NCI-H524 treated with DMSO at 0.1 percent for 48 hours (cell line): Measurements from ENCODE around the gene CTNNA3.

Experiments used
- DNase-seq: peaks from one replicate; lab custom pipeline; 2025; lab: John Stamatoyannopoulos, UW

Gene CTNNA3

DNA sequence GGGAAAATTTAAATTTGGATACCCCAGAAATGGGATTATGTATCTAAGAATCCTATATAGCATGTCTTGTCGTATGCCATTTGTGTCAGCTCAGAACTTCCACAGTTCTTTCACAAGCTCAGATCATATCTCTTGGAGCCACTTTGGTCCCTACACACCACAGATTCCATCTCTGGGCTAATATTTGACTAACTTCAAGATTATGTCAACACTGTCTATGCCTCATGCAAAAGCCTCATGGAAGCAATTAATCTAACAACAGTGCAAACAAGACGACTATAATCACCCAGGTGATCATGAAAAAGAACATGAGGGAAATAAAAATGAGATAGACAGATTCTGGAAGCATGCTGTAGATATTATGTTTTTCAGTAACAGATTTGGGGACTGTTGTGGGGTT, 581.0 kb downstream of the CTNNA3 start:
- DNase-seq = no peak

DNA sequence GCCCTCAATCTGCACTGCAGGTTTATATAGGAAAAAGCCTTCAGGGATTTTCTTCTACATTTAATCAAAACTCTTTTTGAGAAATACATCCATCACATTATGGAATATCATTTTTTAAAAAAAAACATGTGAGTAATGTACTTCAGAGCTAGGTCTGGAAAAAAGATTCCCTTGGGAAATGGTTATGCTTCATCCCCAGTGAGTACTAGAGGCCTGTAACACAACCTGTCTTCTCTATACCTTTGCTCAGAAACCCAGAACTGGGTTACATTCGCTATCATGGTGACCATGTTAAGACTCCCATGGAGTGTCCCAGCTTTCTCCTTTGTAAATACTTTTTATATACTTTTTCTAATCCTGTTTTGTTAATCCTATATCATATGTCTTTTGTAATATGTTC, 583.2 kb downstream of the CTNNA3 start:
- DNase-seq = no peak

DNA sequence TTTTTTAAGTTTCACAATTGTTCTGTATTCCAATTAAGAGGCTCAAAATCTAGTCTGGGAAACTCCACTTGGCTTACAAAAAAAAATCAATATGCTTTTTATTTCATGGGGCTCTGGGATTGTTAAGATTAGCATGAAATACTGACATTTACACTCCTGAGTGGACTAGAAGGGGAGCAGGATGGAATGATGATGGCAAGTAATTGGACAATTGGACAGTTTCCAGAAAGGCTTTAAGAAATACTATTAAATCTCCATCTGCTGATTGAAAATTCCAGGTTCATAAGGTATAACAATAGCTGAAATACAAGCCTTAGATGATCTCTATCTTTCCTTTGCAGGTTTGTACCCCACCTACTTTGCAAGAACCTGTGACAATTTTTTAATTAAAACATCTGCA, 585.7 kb downstream of the CTNNA3 start:
- peak; percentile 35 for DNase-seq

DNA sequence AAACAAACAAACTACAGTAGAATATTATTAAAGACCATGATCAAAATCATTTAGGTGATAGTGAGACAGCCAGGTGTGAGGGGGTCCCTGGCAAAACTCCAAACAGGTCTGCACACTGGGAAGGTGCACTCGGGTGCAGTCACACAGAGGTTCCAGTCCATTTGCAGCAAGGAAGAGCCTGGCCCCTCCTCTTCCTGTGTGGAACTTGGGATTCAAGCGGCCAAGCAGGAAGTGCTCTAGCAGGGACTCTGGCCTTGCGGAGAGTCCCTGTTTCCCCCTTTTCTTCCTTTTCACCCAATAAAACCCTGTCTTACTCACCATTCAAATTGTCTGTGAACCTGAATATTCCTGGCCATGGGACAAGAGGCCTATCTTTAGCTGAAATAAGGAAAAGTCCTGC, 588.3 kb downstream of the CTNNA3 start:
- no peak for DNase-seq

DNA sequence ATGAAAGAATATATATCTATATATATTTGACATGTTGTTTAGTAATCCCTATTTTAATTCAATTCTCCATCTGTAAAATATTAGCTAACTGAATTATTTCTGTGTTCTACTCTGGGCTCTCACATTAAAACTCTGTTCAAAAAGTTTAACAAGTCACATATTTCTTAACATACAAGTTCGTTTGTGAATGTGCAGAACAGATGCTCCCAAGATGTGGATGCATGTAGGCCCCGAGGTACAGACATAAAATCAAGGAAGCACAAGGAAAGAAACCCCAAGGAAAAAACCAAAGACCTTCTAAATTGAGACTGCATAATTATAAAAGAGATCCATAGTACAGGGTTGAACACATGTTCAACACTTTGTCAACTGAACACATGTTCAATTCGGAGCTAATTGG, 595.0 kb downstream of the CTNNA3 start:
- no peak for DNase-seq

DNA sequence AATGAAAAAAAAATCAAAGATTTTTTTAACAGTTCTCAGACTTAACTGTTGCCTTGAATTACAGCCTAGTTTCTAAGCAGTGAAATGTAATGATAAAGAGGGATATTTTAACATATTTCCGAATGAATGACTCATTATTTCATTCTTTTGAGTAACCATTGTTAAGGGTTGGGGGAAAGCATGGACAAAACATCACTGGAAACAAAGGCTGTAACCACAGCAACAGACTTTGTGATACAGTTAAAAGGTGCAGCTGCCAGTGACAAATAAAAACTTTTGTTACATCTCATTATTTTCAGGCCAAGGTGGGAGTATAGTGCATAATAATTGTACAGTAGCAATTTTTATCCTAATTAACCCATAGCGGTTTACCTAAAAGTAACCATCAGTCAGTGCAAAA, 597.5 kb downstream of the CTNNA3 start:
- no peak for DNase-seq

DNA sequence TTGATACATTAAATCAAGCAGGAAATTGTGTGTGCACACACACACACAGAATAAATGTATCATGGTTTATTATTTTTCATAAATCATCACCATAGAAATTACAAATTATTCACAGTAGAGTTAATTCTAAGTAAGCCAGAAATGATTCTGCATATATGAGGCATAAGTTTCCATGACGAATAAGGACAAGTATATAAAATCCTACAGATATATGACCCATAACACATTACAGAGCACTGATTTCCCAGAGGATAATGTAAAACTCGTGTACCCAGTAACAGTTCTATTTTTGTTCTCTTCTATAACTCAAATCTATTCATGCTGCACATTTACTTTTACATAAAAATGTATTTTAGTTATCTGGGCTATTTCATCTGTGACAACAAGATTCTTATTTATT, 600.5 kb downstream of the CTNNA3 start:
- DNase-seq = no peak

DNA sequence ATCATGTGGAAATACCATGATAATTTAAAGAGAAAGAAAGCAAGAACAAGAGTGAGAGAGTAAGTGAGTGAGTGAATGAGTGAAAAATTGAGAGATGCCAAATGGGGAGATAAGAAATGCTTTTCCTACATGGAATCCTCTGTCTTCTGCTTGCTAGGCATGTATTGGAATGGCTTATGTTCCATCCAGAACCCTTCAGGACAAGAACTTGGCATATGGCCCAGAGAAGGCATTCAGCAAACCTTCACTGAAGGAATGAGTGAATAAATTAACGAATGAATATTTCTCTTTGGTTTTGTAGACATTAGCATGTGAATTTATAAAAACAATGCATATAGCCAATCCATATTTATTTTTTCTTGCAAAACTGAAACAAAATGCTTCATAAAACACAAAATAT, 608.0 kb downstream of the CTNNA3 start:
- DNase-seq = no peak

DNA sequence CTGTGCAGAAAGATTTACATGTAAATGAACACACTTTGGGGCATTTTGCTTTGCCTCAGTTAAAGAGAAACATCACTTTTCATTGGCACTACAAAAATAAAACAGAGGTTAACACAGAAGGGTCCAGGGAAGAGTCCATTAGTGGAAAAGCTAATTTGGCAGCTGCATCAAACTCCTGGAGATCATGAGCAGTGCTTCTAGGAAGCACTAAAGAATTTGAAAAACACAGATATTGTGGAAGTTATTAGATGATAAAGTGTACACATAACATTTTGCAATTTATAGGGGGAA, 608.9 kb downstream of the CTNNA3 start:
- no peak for DNase-seq

DNA sequence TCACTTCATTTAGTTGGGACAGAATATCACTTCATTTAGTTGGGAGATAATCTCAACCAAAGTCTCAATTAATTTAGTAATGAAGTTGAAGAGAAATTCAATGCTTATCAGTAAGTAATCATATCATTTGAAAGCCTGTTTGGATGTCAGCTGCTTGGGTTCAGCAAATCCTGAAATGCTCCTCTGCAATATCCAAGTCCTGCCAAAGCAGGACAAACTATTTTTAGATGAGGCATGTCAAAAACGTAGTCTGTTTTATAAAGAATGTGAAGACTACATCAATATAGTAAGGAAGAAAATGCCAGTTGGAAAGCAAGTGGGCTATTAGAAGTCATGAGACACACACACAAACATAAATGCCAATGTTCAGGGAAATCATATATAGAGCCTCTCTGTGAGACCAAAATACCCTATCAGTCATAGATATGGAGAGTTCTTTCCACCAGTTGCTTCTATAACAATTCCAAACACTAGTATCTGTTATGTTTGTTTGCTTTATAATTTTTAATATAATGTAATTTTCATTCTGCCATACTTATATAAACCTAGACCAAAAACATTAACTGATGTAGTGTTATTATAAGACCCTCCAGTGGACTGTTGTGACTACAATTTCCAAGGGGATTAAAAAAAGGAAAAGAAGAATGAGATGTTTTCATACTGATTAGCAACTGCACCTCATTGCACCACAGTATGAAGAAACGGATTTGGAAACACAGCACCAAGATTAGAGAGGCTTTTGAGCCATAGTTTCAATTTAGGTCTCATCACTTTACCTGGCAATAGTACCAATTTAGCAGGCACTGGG, 609.5 kb downstream of the CTNNA3 start:
- no peak for DNase-seq

DNA sequence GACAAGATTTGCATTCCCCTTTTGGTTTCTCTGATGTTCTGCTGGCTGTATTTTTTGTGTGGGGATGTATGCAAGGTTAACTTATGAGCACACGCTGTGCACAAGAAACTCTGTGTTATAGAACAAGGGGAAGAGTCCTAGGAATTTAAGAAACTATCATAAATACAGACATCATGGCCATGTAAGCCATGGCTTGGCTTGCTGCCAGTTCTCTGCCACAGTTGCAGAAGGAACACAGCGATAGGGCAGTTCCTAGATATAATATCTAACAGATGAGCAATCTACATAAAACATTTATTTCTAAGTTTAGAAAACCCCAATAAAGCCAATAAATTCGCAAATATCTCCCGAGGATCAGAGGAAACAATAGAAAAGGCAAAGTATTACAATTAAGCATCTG, 616.9 kb downstream of the CTNNA3 start:
- DNase-seq = no peak

DNA sequence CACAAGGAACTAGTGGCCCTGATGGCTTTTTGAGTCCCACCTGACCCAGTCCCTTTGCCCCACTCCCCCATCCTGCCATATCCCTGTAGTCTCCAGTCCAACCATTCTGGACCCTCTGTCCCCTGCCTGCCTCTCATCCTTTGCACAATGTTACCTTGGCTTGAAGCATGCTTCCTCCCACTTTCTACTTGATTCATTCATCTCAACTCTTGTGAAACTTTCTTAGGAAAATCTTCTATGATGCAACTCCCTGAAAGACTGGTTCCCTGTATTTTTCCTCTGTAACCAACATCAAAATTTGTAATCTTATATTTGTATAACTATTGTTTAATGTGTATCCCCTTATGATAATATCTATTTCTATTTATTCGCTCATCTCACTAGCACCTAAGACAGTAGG, 618.6 kb downstream of the CTNNA3 start:
- no peak for DNase-seq

DNA sequence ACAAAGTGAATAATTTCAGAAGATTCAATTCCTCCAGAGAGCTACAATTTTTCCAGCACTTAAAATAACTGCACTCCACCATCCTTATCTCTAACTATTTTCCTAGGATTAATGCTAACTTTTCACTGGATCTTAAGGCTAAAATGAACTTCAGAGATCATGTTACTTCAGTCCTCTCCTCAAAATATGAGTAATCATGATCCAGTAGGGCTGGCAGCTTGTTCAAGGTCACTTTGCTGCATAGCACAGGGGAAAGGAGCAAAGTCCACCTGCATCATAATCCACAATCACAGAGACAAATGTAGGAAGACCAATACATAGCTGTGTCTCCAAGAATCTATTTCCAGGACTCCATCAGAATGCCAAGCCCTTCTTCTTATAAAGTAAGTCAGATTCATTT, 619.9 kb downstream of the CTNNA3 start:
- DNase-seq = no peak

DNA sequence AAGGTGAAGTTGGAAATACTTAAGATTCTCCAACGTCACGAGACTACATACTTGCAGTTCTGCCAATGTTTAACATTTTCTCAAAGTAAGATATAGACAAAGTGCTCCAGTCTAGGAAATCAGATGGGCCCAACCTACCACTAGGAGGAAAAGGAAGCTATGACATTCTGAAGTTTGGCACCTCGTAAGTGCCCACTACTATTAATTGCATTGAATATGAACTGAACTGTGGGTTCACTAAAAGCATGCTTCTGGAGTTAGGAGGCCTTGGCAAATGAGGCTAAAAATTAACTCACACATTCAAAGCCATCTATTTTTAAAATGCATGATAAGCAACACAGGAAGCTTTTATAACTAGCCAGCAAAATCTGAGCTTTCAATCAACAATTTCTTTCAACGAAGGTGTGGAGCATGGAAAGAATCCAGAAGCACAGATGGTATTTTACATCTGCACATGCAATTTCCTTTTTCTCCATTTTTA, 620.5 kb downstream of the CTNNA3 start:
- no peak for DNase-seq

DNA sequence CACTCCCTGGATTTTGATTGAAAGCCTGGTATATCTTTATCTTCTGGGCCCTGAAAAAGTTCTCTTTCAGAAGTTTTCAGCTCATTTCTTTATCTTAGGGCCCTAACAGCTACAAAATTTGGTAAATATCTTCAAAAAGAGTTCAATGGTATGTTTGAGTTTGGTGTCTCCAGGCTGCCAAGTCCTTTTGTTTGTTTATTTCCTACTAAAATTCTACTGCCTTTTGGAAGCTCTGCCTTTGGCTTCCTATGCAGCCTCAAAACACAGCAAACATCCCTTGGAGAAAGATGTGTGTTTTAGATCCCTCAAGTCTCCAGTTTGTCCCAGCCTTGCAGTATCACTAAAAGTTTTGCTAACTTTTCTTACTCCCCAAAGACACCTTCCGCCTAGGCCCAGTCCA, 623.3 kb downstream of the CTNNA3 start:
- DNase-seq = no peak

DNA sequence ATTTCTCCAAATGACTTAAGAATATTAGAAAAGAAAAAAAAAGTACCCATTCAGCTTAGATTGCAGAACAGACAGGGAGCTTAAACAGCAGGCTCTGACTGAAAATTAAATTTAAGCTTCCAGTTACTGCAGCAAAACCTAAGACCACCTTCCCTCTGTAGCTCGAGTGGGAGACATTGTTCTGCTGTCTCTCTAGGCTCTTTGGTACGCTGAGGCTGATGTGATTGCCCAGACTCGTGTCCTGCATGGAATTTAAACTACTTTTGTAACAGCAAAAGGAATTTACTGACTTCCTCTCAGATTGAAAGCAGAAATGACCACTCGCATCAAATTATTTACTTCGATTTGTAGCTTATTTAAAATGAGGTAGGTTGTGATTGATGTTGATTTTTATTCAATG, 645.6 kb downstream of the CTNNA3 start:
- DNase-seq = no peak

DNA sequence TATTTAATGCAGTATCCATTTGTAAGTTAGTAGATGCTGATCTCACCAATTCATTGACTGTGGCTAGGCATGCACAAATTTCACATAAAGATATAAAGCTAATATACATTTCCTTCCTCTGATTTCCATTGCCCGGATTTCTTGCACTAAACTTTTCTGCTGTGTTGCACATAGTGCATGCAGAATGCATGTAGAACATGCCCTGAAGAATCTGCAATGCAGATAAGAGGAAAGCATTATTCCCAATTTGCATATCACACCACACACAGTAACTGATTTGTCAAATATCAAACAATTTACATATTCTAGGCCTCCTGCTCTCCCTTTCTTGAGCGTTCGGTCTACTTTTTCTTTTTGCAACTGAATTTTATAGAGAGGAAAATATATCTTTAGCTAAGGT, 646.0 kb downstream of the CTNNA3 start:
- no peak for DNase-seq

DNA sequence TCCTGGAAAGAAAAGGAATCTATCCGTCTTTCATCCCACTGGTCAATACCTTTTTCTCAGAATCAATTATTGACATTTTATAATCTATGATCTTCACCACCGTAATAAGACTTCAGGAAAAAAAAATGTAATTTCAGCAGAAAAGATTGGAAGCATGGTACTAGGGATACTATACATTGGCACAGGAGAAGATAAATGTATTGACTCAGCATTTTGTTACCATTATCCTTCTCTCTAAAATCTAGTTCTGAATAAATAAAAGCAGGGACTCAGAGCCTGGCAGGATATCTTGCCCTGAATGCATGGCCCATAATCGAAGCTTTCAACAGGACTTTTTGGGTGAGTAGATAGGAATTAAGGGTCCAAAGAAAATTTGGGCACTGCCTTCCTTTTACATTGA, 649.5 kb downstream of the CTNNA3 start:
- DNase-seq = no peak

DNA sequence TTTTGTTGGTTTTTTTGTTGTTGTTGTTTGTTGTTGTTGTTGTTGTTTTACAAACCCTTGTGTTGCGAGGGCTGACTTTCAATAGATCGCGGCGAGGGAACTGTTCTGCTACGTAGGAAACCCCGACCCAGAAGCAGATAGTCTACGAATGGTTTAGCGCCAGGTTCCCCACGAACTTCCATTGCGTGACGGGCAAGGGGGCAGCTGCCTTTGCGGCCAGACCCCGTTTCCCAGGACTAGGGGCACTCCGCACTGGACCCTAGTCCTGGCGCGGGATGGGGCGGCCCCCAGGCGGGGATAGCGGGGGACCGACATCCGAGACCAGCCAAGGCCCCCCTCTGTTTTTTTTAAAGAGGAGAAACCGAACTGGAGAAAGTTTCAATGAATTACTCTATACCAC, 650.6 kb downstream of the CTNNA3 start:
- no peak for DNase-seq

DNA sequence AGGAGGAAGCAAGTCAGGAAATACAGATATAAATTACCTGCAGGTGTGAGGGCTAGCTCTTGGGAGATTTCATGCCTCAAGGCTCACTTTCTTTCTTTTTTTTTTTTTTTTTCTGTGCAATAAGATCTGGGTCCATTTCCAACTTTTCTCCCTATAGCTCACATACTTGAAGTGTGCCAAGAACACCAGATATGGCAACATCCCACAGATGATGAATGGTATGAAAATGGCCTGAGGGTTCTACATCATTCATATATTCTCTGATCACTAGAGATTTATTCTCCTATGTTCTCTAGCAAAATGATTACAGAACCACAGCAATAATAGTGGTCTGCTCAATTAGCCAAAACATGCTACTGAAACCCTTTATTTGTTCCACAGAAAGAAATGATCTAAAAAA, 653.0 kb downstream of the CTNNA3 start:
- DNase-seq = no peak

DNA sequence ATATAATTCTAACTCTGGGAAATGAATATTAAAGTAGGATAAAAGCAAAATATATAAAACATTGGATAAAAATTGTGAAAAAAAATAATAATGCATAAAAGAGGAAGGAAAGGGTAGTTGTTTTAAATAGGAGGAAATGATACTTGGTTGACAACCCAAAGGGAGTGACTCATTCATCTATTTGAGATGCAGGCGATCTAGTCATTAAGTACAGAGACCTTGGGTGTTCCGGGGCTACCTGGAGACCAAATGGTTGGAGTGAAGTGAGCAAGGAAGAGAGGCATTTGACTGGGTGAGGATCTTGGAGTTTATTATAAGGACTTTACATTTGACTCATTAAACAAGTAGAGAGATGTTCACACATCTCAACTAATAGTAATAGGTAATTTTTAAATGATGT, 659.2 kb downstream of the CTNNA3 start:
- DNase-seq = no peak

DNA sequence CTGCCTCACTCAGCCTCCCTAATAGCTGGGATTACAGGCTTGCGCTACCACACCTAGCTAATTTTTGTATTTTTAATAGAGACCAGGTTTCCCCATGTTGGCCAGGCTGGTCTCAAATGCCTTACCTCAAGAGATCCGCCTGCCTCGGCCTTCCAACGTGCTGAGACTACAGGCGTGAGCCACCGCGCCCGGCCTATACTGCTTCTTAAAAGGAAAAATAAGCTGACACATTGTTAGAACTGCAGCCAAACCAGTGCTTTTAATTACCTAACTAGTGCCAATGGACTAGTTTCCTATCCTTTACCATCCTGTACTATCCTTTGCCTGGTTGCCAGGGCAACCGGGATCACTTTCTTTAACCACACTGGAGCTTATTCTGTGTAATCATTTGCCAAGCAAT, 662.1 kb downstream of the CTNNA3 start:
- DNase-seq = no peak

DNA sequence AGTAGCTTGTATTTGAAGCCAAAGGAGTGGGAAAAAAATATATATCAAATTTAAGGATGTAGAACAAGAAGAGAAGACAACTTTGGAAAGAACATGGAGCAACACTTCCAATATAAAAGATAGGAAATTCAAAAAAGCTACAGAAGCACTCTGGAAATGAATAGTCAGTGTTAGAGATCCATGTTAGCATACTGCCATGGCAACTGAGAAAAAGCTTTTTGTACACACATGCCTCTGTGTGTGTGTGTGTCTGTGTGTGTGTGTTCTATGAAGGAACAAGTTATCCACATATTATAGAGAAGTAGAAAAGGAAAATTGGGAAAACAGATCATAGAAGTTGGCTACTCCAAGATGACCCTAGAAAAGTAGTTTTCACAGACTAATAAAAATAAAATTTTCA, 673.9 kb downstream of the CTNNA3 start:
- DNase-seq = no peak

DNA sequence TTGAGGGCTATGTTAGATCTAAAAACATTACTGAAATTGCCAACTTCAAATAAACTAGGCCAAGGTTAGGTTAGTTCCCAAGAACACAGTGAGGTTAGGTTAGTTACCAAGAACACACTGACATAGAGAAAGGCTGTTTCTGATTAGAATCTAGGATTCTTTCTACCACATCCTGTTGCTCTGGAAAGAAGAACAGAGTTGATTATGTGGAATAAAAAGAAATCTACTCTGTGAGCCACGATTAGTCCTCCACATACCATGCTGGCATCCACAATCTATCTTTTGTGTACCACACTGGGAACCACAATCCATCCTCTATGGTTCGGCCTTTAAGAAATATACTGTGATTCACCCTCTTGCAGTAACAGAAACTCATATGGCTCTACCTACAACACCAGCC, 678.8 kb downstream of the CTNNA3 start:
- DNase-seq = no peak

DNA sequence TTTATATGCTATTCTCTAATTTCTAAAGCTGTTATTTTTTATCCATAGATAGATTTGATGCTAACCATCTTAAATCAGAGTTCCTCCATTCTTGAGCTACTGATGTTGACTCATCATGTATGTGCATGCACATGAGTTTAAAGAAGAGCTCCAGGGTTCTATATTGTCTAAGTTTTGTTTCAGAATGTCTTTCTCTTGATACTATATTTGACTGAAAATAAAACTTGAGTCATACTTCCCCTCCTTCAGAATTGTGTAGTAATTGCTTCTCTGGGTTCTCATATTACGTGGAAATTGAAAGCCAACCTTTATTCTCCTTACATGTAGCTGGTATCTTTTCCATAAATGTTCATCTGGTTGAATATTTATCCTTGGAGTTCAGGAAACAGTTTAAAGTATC, 680.8 kb downstream of the CTNNA3 start:
- DNase-seq = no peak
